ENCODE results near the gene PPP1R37. TPM values are rescaled to one million over a fixed set of nuclear protein-coding genes. Genes with fewer than 3 reads are reported as not detected.

The PPP1R37 gene
- total RNA-seq, 4 donors from 2014 or later = 6.7 to 43.8 (median 24.4) TPM

DNA sequence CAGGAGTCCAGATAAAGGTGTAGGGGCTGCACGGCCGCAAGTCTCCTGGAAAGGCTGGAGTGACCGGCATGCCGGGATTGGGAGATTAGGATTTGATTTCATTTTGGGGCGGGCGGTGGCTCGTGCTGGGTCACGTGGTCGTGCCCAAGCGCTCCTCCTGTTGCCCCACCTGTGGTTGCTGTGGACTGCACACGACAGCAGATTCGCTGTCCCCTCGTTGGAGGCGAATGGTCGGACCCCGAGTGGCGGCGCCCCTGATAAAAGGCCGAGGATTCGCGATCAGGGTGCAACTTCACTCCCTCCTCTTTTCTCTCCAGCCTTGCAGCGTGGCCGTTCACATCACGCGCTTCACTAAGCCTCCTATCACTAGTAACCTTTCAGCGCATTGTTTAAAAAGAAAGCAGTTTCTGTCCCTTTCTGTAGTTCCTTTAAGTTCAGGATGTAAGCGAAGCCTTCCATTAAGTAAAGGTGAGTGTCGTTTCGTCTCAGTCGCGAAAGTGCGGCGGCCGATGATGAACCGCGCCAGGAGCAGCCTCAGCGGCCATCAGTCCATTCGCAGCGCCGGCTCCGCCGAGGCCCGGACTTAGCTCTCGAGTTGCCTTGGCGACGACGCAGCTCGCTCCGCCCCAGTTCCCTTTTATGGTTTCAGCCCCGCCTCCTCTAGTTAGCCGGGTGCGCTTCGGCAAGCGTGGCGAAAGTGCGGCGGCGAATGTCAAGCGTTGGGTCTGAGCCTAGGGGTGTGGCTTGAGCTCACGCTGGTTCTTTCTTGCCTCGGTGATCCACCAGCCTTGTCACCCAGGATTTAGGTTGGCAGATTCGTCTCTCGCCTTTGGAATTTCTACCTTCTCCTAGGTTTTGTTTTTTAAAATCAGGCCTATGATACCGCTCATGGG lies 1.7 kb upstream of the PPP1R37 start:
- intact Hi-C loops (cut with DNase I; ENCODE audit: low total_unique reads) = no loop called here
- Histone ChIP-seq H3K27me3 (no peaks in the 10 kb centered on the region), H3K4me3 (peak overlapping the region; percentile 72 to 100), H3K4me1 (peaks cover 11 to 16% of the 10 kb centered on the region in 2 donors), H3K27ac (peak overlapping the region; percentile 86 to 91), H3K9me3 (no peaks in the 10 kb centered on the region), H3K36me3 (no peaks in the 10 kb centered on the region)
- peak; percentile 97 to 100 for DNase-seq
- TF ChIP-seq, protein P1, sequence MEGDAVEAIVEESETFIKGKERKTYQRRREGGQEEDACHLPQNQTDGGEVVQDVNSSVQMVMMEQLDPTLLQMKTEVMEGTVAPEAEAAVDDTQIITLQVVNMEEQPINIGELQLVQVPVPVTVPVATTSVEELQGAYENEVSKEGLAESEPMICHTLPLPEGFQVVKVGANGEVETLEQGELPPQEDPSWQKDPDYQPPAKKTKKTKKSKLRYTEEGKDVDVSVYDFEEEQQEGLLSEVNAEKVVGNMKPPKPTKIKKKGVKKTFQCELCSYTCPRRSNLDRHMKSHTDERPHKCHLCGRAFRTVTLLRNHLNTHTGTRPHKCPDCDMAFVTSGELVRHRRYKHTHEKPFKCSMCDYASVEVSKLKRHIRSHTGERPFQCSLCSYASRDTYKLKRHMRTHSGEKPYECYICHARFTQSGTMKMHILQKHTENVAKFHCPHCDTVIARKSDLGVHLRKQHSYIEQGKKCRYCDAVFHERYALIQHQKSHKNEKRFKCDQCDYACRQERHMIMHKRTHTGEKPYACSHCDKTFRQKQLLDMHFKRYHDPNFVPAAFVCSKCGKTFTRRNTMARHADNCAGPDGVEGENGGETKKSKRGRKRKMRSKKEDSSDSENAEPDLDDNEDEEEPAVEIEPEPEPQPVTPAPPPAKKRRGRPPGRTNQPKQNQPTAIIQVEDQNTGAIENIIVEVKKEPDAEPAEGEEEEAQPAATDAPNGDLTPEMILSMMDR (IDR thresholded peaks at IDR 0.05) = peak in 2 of 4 experiments; percentile 6 to 9
- TF ChIP-seq POLR2A (IDR thresholded peaks at IDR 0.05) = no peak

DNA sequence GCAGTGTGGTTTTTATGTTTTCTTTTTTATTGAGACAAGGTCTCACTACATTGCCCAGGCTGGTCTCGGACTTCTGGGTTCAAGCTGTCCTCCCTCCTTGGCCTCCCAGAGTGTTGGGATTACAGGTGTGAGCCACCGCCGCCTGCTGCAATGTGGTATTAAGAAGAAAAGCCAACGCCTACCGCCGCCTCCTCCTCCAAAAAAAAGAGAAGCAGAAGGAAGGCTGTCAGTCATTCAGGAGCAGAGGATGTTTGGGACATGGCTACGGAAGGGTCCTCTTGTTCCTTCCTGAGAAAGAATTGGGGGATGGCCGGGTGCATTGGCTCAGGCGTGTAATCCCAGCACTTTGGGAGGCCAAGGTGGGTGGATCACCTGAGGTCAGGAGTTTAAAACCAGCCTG lies 1.2 kb downstream of the PPP1R37 start:
- no peak for DNase-seq
- intact Hi-C loops (cut with DNase I; ENCODE audit: low total_unique reads) = no loop called here
- Histone ChIP-seq H3K9me3 (no peaks in the 10 kb centered on the region), H3K27ac (no peak overlapping the region), H3K27me3 (no peaks in the 10 kb centered on the region), H3K36me3 (no peaks in the 10 kb centered on the region), H3K4me3 (peak overlapping the region; percentile 72 to 100), H3K4me1 (peaks cover 11 to 32% of the 10 kb centered on the region in 2 donors)
- TF ChIP-seq POLR2A (IDR thresholded peaks at IDR 0.05) = no peak
- TF ChIP-seq, protein P1 (IDR thresholded peaks at IDR 0.05) = no peak

DNA sequence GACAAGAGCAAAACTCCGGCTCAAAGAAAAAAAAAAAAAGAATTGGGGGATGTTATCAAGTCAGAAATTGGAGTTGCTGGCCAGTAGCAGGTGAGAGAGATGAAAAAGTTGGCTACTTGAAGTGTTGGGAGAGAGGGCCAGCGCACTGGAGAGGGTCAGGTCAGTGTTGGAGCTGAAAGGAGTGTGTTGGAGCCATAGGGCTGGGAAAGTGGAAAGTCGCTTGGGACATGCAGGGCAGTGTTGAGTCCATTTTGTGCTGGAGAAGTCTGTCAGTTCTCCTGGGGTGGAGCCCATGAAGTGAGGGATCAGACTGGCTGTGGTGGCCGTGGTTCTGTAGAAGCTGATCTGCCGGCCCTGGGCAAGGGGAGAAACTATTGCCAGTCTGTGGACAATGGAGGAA lies 1.7 kb downstream of the PPP1R37 start:
- H3K9me3 ChIP-seq = no peaks in the 10 kb centered on the region
- H3K27me3 ChIP-seq = no peaks in the 10 kb centered on the region
- no peaks in the 10 kb centered on the region for H3K36me3 ChIP-seq
- intact Hi-C loops (cut with DNase I; ENCODE audit: low total_unique reads) = no loop called here
- TF ChIP-seq, protein P1 (IDR thresholded peaks at IDR 0.05) = no peak
- TF ChIP-seq POLR2A (IDR thresholded peaks at IDR 0.05) = no peak
- H3K4me1 ChIP-seq = peaks cover 11 to 35% of the 10 kb centered on the region in 2 donors
- no peak overlapping the region for H3K27ac ChIP-seq
- no peak overlapping the region for H3K4me3 ChIP-seq
- DNase-seq = no peak

DNA sequence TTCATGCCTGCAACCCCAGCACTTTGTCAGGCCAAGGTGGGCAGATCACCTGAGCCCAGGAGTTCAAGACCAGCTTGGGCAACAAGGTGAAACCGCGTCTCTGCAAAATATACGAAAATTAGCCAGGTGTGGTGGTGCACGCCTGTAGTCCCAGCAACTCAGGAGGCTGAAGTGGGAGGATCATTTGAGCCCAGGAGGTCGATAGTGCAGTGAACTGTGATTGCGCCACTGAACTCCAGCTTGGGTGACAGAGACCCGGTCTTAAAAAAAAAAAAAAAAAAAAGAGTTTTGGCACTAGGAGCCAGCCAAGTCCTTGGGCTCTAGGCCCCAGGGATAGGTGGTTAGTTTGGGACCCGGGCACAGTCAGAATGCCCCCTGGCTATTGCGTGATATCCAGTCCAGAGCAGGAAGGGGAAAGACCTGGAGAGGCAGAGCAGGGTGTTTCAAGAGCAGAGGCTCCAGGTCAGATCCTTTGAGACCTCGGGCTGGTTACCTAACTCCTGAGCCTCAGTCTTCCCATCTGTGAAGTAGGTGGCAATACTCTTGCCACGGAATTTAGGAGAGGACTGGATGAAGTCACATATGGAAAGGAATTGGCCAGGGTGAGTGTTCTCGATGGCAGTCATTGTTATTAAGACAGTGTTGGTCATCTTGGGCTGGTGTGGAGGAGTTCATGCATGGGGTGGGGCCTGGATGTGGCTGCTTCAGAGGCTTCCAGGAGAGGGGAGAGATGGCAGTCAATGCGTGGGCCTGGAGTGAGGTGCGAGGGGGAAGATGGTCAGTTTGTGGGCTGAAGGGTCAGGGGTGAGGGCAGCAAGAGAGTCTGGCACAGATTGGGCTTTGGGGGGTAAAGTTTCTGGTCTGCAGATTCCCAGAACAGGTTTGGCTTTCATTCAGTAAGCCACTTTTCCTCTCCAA lies 2.8 kb downstream of the PPP1R37 start:
- Histone ChIP-seq H3K9me3 (no peaks in the 10 kb centered on the region), H3K4me3 (no peak overlapping the region), H3K4me1 (peaks cover 11 to 34% of the 10 kb centered on the region in 2 donors), H3K27ac (no peak overlapping the region), H3K27me3 (no peaks in the 10 kb centered on the region), H3K36me3 (no peaks in the 10 kb centered on the region)
- intact Hi-C loops (cut with DNase I; ENCODE audit: low total_unique reads) = no loop called here
- no peak for DNase-seq
- TF ChIP-seq, protein P1 (IDR thresholded peaks at IDR 0.05) = no peak
- no peak for TF ChIP-seq POLR2A (IDR thresholded peaks at IDR 0.05)

All from uterus (tissue), 4 donors.